ENCODE data around the gene MGST3.
"Not testable (repeated sequence)": the region's sequence is repeated elsewhere in the genome, so short reads cannot be mapped to it uniquely, and the experiment has no call there.

Gene MGST3

DNA sequence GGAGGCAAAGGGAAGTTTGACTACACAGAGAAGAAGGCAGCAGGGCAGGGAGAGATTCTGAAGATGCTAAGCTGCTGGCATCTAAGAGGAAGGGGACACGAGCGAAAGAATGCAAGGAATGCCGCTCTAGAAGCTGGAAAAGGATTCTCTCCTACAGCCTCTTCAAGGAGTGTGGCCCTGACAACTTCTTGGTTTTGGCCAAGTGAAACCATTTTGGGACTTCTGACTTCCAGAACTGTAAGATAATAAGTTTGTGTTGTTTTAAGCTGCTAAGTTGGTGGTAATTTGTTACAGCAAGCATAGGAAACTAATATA is 28.5 kb downstream of the MGST3 start:
- DNase-seq, result no peak

DNA sequence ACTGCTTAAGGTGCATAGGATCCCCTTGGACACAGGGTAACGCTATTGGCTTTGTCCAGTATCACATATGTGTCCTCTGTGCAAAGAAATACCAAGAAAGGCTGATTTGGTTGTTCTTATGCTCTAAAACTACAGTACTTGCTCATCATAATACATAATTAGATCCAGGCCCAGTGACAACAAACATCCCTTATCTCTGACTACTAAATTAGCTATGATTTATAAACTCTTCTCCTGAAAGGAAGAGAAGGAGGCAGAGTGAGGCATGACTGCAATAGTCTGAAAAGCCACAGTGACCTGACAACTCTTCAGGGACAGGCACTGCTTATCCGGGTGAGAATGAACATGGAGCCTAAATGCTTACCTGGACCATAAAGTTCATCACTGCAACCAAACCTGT is 30.7 kb downstream of the MGST3 start:
- no peak for DNase-seq

DNA sequence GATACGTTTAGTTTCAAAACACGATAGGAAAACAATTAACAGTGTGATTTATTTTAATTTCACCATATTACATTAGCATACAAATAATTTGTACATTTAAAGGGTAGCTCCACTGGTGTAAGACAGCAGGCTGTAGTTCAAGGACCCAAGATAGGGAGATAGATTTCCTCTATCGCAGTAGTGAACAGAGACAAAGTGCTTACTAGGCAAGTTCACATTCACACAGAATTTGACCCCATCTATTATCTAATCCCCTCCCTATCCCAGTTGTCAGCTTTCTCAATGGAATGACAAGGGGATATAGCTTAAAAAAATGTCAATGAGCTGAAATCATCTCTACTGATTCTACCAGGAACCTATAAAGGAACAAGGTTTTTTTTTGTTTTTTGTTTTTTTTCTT is 31.2 kb downstream of the MGST3 start:
- no peak for DNase-seq

DNA sequence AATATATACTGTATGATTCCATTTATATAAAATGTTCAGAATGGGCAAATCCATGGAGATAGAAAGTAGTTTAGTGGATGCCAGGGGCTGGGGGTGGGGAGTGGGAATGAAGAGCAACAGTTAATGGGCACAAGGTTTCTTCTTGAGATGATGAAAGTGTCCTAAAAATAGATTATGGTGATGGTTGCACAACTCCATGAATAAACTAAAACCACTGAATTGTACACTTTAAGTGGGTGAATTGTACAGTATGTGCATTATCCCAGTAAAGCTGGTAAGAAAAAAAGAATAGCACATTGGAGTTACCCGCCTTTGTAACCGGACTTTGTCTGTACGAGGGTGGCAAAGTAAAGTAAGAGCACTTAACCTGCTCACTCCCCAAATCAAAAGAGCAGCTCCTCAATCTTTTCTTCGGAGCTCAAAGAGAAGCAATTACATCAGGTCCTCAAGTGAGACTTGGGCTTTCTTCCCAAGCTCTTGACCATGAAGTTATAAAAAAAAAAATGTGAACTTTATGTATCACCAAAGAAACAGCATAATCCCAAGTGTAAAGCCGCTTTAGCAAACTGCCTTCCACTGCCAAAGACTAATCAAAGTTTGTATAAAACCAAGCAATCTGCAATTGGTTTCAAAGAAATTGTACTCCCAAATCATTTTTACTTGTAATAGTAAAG is 35.3 kb downstream of the MGST3 start:
- DNase-seq, result no peak

DNA sequence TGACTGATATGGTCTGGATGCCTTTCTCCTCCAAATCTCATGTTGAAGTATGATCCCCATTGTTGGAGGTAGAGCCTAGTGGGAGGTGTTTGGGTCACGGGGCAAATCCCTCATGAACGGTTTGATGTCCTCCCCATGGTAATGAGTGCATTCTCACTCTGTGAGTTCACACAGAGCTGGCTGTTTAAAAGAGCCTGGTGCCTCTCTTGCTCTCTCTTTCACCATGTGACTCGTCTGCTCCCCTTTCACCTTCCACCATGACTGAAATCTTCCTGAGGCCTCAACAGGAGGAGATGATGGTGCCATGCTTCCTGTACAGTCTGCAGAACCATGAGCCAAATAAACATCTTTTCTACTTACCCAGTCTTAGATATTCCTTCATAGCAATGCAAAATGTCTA is 37.1 kb downstream of the MGST3 start:
- no peak for DNase-seq

DNA sequence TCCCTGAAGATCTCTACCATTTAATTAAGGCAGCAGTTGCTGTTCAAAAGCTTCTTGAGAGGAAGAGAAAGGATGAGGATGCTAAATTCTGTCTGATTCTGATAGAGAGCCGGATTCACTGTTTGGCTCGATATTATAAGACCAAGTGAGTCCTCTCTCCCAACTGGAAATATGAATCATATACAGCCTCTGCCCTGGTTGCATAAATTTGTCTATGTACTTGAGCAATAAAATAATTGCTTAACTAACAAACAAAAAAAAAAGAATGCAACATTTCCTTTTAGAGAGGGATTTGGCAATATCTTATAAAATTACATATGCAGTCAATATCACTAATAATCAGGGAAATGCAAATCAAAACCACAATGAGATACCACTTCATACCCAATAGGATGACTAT is 40.5 kb downstream of the MGST3 start:
- no peak for DNase-seq

DNA sequence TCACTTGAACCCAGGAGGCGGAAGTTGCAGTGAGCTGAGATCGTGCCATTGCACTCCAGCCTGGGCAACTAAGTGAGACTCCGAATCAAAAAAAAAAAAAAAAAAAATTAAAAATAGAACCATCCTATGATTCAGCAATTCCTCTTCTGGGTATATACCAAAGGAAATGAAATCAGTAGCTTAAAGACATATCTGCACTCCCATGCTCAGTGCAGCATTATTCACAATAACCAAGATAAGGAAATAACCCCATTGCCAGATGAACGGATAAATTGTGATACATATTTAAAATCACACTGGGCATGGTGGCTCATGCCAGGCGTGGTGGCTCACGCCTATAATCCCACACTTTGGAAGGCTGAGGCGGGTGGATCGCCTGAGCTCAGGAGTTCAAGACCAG is 43.6 kb downstream of the MGST3 start:
- no peak for DNase-seq

DNA sequence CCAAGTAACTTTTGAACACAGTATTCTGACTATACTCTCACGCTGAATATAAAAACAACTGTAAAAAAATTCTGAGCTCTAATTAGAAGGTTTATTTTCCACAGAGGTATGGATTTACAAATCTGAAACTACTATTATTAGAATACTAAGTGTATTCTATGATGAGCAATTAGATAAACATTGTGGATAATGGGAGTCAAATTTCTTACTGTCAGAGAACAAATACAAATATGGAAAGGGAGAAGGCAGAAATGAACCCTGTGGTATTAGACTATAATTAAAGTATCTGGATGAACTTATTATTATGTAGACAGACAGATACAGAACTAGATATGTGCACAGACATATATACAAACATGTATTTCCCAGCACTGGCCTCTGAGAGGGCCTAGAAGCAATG is 44.8 kb downstream of the MGST3 start:
- no peak for DNase-seq

DNA sequence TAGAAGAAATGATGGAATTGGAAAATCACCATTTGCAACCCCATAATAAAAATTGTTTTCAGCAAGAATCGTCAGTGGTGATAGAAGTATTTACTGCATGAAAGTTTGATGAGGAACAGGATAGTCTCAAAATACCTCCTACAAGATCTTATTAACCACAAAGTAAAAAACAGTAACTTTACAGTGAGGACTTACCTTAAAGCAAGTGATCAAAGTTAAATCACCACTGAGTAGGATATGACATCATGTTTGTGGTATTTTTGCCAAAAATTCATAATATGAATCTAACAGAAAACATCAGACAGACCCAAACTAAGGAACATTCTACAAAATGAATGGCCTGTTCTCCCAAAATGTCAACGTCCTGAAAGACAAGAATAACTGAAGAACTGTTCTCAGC is 47.5 kb downstream of the MGST3 start:
- no peak for DNase-seq

DNA sequence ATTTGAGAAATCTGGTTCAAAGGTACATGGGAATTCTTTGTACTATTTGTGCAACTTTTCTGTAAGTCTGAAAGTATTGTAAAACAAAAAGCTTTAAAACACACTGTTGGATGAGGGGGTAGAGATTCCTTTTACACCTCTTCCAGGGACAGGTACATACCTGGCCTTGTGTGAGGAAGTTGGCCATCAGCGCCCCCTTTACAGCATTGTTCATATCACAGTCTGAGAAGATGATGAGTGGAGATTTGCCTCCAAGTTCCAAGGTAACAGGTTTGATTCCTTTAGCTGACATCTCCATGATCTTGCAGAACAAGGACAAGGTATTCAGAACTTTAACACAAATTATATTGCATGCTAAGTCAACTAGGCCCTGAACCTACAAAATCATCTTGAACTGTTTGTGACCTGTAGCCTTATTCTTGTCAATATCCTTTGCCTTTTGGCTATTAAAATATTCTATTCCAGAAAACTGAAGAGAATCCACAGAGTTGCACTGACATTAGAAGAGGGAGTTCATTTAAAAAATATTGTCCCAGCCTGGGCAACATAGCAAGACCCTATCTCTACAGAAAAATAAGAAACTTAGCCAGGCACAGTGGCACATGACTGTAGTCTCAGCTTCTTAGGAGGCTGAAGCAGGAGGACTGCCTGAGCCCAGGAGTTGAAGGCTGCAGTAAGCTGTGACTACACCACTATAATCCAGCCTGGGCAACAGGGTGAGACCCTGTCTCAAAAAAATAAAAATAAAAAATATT is 48.4 kb downstream of the MGST3 start:
- DNase-seq, result no peak

DNA sequence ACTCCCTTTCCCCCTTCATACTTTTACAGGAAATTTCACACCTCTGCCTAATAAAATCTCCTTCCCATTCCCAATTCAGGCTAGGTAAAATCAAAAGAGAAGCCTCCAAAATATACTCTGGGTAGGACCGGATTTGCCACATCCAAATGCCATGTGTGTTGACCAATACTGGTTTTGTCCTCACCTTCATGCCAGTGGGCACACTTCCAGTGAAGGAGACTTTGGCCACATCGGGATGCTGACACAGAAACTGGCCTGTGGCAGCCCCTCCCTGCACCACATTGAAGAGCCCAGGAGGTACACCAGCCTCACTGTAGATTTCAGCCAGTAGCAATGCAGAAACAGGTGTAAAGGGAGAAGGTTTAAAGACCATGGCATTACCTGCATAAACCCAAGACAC is 49.3 kb downstream of the MGST3 start:
- no peak for DNase-seq

DNA sequence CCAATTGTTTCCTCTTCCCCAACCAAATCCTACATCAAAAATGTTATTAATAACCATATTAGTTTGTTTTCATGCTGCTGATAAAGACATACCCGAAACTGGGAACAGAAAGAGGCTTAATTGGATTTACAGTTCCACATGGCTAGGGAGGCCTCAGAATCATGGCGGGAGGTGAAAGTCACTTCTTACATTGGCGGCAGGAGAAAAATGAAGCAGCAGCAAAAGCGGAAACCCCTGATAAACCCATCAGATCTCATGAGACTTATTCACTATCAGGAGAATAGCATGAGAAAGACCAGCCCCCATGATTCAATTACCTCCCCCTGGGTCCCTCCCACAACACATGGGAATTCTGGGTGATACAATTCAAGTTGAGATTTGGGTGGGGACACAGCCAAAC is 49.7 kb downstream of the MGST3 start:
- DNase-seq, result not testable (repeated sequence)

DNA sequence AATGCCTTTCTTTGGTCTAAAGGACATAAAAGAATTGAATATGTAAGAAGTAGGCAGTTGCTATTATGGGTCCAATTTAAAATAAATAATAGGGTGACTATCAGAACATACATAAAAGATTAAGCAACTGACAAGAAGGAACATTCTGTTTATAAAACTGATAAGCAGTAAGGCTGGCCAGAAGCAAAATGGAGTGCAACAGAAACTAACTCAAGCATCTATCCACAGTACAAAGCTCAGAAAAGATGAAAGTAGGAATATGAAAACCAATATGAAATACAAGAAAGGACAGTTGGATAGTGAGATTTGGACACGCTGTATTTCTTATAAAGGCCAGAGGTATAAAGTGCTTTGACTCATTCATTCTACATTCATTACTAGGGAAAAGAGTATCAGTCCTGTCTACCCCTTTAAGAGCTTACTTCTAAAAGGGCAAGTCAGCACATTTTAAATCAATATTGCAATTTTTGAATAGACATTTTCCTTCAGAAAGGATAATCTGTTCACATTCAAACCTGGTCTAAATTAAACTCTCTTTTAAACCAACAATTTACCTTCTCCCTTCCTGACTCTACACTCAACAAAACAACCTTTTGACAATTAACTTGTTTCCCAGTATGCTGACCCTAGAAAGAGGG is 52.9 kb downstream of the MGST3 start:
- no peak for DNase-seq

DNA sequence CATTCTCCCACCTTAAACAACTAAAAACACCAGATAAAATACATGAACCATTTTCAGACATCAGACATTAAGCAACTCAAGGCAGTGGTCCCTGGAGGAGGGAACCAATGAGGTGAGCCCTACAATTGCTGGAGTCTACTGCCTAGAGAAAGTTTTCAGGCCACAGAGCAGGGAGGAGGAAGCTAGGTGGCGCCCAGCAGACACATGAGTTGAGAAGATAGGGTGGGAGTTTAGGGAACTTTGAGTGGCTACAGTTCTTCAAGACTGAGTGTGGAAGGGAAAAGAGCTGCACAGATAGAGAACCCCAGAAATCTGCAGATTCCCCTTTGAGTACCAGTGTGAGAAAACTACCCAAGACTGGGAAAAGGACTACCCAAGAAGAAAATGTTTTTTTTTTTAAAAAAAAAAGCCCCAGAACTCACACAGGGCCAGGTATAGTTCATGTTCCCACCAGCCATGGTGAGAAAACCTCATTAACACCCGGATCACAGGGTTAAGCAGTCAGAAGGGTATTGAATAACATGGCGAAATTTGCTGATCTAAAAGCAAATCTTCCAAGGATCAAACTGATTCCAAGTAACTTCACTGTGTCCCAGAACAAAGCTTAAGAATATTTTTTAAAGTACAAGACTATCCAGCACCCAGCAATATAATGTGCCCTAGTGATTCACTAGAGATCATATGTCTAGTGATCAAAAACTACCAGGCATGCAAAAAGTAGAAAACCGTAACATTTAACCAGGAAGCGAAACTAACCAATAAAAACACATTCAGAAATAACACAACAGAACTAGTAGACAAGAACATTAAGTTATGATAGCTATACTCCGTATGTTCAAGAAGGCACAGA is 55.3 kb downstream of the MGST3 start:
- no peak for DNase-seq

DNA sequence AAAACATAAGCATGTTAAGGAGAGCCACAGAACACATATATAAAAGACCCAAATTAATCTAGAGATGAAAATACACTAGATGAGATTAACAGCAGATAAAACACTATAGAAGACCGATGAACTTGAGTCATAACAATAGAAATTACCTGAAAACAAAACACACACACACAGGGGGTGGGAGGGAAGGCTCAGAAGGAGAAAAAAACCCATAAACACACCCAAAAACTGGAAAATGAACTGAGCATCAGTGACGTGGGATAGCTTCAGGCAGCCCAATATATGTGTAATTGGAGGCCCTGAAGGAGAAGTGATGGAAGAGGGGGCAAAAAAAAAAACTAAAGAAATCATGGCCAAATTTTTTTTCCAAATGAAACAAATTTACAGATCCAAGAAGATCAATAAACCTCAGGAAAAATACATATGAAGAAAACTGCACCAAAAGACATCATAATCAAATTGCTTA is 56.0 kb downstream of the MGST3 start:
- no peak for DNase-seq

DNA sequence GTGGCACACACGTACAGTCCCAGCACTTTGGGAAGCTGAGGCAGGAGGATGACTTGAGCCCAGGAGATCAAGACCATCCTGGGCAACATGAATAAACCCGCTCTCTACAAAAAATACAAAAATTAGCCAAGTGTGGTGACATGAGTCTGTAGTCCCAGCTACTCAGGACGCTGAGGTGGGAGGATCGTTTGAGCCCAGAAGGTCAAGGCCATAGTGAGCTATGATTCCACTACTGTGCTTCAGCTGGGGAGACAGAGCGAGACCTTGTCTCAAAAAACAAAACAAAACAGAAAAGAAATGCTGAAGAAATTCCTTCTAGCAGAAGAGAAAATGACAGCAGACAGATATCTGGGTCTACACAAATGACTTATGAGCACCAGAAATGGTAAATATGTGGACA is 57.0 kb downstream of the MGST3 start:
- DNase-seq, result no peak

DNA sequence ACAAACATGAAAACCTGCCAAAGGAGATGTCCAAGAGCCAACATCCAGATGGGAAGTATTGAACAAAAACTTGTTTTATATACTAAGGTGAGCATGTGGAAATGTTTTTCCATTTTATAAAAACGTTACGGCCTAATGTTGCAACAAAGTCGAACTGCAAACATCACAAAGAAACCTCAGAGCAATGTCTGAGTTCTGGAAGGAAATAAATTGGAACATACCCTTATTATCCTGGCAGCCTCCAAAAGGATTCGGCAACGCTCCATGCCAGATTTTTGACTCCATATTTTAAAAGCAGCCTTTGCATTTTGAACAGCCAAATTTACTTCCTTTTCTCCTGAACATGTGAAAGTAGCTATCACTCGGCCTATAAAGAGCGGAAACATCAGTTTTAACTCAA is 64.0 kb downstream of the MGST3 start:
- DNase-seq, result no peak

DNA sequence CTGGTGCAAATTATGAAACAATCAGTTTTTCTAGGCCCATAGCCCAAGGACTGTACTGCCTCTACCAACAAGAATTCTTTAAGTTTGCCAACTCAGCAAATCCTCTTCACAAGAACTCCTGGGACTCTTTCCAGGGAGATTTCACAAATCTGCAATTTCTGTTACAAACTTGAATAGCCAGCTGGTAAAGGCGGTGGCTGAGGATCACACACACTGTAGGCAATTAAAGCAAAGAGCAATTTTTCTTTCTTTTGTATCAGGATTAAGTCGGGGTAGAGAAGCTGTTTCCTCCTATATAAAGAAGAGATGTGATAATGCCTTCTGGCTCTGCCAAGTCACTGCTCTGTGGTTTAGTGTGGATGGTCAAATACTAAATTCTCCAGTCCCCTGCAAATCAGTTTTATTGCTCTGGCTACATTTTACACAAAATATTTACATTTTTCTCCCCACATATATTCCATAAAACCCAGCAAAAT is 65.6 kb downstream of the MGST3 start:
- DNase-seq, result no peak

DNA sequence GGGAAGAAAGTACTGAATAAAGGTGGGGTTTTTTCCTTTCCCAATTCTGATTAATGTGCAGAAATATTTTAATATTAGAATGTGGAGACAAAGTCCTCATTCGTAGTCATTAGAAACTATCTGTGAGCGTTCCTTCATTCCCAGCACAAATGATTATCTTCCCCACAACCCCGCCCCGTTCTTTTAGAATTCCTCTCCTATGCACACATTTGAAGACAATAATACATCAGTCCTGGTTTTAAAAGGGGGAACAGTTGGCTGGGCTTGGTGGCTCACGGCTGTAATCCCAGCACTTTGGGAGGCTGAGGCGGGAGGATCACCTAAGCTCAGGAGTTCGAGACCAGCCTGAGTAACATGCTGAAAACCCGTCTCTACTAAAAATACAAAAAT is 66.5 kb downstream of the MGST3 start:
- DNase-seq, result no peak

DNA sequence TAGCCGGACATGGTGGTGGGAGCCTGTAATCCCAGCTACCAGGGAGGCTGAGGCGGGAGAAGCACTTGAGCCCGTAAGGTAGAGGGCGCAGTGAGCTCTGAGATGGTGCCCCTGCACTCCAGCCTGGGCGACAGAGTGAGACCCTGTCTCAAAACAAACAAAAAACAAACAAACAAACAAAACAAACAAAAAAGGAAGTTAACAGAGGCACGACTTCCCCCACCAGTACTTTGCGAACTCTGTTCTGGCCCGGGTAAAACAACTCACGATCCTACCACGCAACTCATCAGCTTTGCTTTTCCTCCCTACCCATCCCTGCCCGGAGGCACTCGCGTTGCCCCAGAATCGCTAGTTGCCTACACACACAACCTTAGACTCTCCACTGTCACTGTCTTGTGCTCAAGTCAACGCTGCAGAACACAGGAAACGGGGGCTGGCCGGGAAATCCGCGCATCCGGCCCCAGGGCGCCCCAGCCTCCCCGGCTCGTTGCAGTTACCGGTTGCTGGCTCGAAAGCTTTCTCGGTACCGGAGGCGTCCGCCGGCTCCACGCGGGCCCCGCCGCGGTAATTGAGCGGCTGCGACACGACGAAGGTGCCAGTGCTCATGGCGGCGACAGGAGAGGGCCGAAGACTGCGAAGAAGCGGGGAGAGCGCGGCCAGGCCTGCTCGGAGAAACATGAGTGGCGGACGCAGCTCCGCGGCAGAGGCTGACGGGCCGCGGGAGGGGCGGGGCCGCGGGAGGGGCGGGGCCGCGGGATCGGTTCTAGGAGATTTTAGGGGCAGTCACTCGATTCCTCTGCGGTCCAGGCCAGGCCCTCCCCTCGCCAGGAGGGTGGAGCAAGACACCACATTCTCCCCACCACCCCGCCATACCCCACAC is 67.1 kb downstream of the MGST3 start, which contains the start of gene ALDH9A1:
Gene ALDH9A1, minus strand, starts transcription at position 682 of the 880 bp plus-strand sequence. Its CDS starts 4 bp downstream, at position 678.
- DNase-seq, result peak; percentile 79

DNA sequence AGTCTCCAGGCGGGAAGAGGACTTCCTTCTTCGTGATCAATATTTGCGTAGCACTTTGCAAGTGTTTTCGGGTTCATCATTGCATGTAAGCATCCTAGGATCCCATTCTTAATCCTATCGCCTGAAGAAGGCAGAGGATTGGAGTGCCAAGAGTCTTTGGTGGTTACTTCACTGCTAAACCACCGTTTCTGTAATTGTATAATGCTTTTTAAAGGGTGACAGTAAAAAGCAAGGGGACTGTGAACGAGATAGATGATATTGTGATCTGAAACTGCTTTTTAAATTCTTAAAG is 67.7 kb downstream of the MGST3 start:
- DNase-seq, result no peak

DNA sequence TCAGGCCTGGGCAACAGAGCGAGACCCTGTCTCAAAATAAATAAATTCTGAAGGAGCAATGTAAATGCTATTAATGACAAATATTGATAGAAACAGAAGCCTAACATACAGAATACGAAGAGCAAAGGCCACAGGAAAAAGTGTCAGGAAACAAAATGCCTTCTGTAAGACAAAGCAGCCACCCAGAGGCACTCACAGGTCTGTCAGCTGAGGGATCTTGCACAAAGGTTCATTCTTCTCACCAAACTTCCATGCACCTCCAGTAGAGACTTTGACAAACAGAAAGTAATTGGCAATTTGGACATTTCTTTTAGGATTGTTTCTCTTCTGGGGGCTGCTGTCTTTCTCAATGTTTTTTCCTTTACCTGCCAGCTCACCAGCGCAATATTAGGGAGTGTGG is 68.5 kb downstream of the MGST3 start:
- DNase-seq, result no peak
